ENCODE measurements around the gene HS6ST1.

Gene HS6ST1

DNA sequence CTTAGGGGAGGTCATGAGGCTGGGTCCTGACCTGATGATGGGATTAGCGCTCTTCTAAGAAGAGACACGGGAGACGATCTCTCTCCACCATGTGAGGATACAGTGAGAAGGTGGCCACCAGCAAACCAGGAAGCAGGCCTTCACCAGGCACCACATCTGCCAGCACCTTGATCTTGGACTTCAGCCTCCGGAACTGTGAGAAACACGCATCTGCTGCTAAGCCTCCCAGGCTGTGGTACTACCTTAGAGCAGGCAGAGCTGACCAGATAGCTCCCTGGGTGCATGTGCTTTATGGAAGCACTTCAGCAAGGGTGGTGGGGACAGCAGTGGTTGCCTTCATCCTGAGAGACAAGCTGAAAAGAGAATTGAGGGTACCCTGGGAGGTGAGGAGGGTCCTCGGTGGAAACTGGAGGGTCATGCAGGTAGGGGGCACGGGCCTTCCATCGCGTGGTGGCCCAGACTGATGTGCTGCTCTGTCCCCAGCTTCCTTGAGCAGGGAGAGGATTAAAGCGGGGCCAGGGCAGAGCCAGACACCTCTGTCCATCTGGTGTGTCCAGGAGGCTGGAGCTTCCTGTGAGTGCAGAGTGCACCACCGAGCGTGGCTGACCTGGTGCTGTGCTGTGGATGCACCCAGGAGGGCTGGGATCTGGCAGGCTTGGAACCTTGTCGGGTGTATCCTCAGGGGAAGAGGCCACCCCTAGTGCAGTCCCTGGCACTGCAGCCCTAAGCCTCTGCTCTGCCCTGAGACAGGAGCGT lies 42.9 kb upstream of the HS6ST1 start:
- Histone ChIP-seq H3K4me3 (ENCODE audit: low read depth in 1 of 2, low read length in 2 of 2) (no peak overlapping the region), H3K9me3 (ENCODE audit: control insufficient read depth in 1 of 2, low read length in 2 of 2) (no peaks in the 10 kb centered on the region), H3K9ac (ENCODE audit: low read depth in 1 of 2, low read length in 2 of 2) (no peak overlapping the region), H3K4me1 (ENCODE audit: control insufficient read depth in 1 of 2, insufficient read depth in 2 of 2, low read length in 2 of 2) (no peaks in the 10 kb centered on the region), H3K36me3 (ENCODE audit: control insufficient read depth in 1 of 2, insufficient read depth in 2 of 2, low read length in 2 of 2) (no peaks in the 10 kb centered on the region), H3K27ac (ENCODE audit: low read depth, low read length) (no peak overlapping the region), H3K27me3 (ENCODE audit: control insufficient read depth in 1 of 2, insufficient read depth in 2 of 2, low read length in 2 of 2) (no peaks in the 10 kb centered on the region)

DNA sequence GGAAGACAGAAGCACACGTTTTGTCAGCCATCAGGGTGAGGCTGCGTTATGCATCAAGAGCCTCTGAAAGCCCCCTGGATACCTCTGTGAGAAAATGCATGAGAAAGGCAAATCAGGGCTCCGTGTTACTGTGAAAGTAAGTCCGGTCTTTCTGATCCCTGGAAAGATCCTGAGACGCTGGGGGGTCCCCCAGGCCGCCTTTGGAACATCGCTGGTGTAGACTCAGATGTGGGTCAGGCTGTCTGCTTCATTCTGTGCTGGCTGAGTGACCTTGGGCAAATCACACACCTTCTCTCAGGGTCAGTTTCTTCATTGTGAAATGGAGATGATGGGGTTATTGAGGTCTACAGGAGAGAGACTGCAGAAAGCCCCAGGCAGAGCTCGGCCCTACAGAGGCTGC lies 42.0 kb upstream of the HS6ST1 start:
- Histone ChIP-seq H3K9ac (ENCODE audit: low read depth in 1 of 2, low read length in 2 of 2) (no peak overlapping the region), H3K27me3 (ENCODE audit: control insufficient read depth in 1 of 2, insufficient read depth in 2 of 2, low read length in 2 of 2) (no peaks in the 10 kb centered on the region), H3K27ac (ENCODE audit: low read depth, low read length) (no peak overlapping the region), H3K4me1 (ENCODE audit: control insufficient read depth in 1 of 2, insufficient read depth in 2 of 2, low read length in 2 of 2) (no peaks in the 10 kb centered on the region), H3K4me3 (ENCODE audit: low read depth in 1 of 2, low read length in 2 of 2) (no peak overlapping the region), H3K36me3 (ENCODE audit: control insufficient read depth in 1 of 2, insufficient read depth in 2 of 2, low read length in 2 of 2) (no peaks in the 10 kb centered on the region), H3K9me3 (ENCODE audit: control insufficient read depth in 1 of 2, low read length in 2 of 2) (no peaks in the 10 kb centered on the region)

DNA sequence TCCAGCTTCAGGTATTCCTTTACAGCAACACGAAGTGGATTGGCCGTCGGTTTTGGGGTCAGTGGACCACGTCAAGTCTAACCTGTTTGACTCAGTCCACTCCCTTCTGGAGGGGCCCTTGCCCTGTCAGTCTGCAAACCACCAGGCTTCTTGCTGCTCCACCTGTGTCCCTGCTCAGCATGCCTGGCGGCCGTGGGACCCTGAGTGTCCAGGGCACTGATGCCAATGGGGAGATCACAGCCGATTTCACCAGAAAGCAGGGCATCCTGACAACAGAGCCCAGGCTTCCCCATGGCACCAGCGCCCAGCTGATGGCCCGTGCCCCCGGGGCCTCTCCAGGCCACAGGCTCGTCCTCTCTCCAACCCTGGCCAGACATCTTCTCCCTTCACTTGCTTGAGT lies 41.2 kb upstream of the HS6ST1 start:
- no peaks in the 10 kb centered on the region for H3K36me3 ChIP-seq (ENCODE audit: control insufficient read depth in 1 of 2, insufficient read depth in 2 of 2, low read length in 2 of 2)
- no peak overlapping the region for H3K4me3 ChIP-seq (ENCODE audit: low read depth in 1 of 2, low read length in 2 of 2)
- H3K9me3 ChIP-seq (ENCODE audit: control insufficient read depth in 1 of 2, low read length in 2 of 2), result no peaks in the 10 kb centered on the region
- H3K4me1 ChIP-seq (ENCODE audit: control insufficient read depth in 1 of 2, insufficient read depth in 2 of 2, low read length in 2 of 2), result no peaks in the 10 kb centered on the region
- no peak overlapping the region for H3K27ac ChIP-seq (ENCODE audit: low read depth, low read length)
- no peak overlapping the region for H3K9ac ChIP-seq (ENCODE audit: low read depth in 1 of 2, low read length in 2 of 2)
- no peaks in the 10 kb centered on the region for H3K27me3 ChIP-seq (ENCODE audit: control insufficient read depth in 1 of 2, insufficient read depth in 2 of 2, low read length in 2 of 2)

DNA sequence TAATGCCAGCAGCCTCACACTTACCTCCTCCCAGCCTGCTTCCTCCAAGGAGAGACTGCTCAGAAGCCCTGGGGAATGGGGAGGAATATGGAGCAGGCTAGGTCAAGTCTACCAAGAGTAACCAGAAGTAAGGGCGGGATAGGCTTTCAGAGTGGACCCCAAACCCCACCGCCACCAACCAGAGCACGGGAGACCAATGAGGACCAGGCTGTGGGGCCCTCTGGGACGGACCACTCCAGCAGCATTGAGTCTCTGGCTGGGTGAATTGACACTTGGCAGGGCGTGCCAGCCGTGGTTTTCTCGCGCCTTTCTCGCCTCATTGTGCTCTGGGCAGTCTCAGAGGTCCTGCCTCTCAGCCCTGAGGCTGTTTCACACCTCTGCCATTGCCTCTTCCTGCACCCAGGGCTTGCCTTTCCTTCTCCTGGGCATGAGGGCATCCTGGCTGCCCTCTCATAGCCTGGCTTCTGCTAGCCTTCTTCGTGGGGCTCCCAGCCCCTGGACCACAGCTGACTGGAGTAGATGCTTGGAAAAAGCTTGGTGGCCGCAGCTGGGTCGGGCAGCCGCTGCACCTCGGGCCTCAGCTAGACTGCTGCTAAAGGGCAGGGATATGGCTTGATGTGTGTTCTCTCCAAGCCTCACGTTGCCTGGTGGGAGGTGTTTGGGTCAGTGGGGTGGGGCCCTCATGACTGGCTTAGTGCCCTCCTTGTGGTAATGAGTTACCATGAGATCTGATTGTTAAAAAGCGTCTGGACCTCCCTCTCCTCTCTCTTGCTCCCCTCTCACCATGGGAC lies 40.5 kb upstream of the HS6ST1 start:
- Histone ChIP-seq H3K27me3 (ENCODE audit: control insufficient read depth in 1 of 2, insufficient read depth in 2 of 2, low read length in 2 of 2) (no peaks in the 10 kb centered on the region), H3K4me1 (ENCODE audit: control insufficient read depth in 1 of 2, insufficient read depth in 2 of 2, low read length in 2 of 2) (no peaks in the 10 kb centered on the region), H3K9me3 (ENCODE audit: control insufficient read depth in 1 of 2, low read length in 2 of 2) (no peaks in the 10 kb centered on the region), H3K36me3 (ENCODE audit: control insufficient read depth in 1 of 2, insufficient read depth in 2 of 2, low read length in 2 of 2) (no peaks in the 10 kb centered on the region), H3K27ac (ENCODE audit: low read depth, low read length) (no peak overlapping the region), H3K4me3 (ENCODE audit: low read depth in 1 of 2, low read length in 2 of 2) (no peak overlapping the region), H3K9ac (ENCODE audit: low read depth in 1 of 2, low read length in 2 of 2) (no peak overlapping the region)

DNA sequence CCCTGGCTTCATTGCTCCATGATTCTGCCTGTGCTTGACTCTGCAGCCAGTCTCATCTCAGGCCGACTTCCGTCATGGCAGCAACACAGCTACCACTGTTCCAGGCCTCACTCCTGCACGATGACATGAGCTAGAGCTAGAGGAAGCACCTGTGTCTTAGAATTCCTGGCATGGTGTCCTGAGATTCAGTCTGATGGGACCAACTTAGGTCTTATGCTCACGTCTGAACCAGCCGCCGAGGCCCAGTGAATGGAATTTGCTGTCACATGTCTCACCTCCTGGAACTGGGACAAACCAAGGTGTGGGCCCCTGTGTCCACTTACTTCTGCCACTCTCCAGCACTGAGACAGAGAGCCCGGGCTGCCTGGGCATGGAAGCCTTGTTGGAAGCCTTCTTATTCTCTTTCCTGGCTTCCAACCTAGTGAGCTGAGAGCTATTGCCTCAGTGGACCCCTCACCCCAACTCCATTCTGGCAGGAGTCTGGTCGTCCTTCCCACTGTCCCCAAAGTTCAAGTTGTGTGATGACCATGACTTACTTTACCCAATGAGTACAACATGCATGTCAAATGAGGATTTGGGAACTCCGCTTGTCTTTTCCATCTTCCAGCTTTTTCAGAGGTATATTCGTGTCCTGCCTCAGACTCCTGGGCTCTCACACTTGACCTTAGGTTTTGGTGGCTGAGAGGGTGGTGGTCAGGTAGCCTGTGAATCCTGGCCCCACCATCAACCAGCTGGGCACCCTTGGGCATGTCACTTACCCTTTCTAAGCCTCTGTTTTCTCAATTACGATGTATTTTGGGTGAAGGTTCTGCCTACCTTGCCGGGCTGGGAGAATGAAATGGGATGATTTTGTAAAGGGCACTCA lies 39.1 kb upstream of the HS6ST1 start:
- no peaks in the 10 kb centered on the region for H3K27me3 ChIP-seq (ENCODE audit: control insufficient read depth in 1 of 2, insufficient read depth in 2 of 2, low read length in 2 of 2)
- no peak overlapping the region for H3K4me3 ChIP-seq (ENCODE audit: low read depth in 1 of 2, low read length in 2 of 2)
- no peaks in the 10 kb centered on the region for H3K4me1 ChIP-seq (ENCODE audit: control insufficient read depth in 1 of 2, insufficient read depth in 2 of 2, low read length in 2 of 2)
- no peaks in the 10 kb centered on the region for H3K36me3 ChIP-seq (ENCODE audit: control insufficient read depth in 1 of 2, insufficient read depth in 2 of 2, low read length in 2 of 2)
- H3K9ac ChIP-seq (ENCODE audit: low read depth in 1 of 2, low read length in 2 of 2), result no peak overlapping the region
- no peak overlapping the region for H3K27ac ChIP-seq (ENCODE audit: low read depth, low read length)
- no peaks in the 10 kb centered on the region for H3K9me3 ChIP-seq (ENCODE audit: control insufficient read depth in 1 of 2, low read length in 2 of 2)

DNA sequence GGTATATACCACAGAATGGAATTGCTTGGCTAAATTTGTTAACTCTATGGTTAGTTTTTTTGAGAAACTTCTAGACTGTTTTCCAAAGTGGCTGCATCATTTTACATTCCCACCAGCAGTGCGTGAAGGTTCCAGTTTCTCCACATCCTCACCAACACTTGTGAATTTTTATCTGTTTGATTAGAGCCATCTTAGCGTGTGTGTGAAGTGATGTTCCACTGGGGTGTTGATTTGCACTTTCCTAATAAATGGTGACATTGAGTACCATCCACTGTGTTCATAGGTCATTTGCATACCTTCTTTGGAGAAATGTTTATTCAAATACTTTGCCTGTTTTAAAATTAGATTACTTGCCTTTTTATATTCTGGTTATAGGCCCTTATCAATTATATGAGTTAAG lies 37.5 kb upstream of the HS6ST1 start:
- Histone ChIP-seq H3K36me3 (ENCODE audit: control insufficient read depth in 1 of 2, insufficient read depth in 2 of 2, low read length in 2 of 2) (no peaks in the 10 kb centered on the region), H3K9me3 (ENCODE audit: control insufficient read depth in 1 of 2, low read length in 2 of 2) (no peaks in the 10 kb centered on the region), H3K4me3 (ENCODE audit: low read depth in 1 of 2, low read length in 2 of 2) (no peak overlapping the region), H3K27ac (ENCODE audit: low read depth, low read length) (no peak overlapping the region), H3K4me1 (ENCODE audit: control insufficient read depth in 1 of 2, insufficient read depth in 2 of 2, low read length in 2 of 2) (no peaks in the 10 kb centered on the region), H3K27me3 (ENCODE audit: control insufficient read depth in 1 of 2, insufficient read depth in 2 of 2, low read length in 2 of 2) (no peaks in the 10 kb centered on the region), H3K9ac (ENCODE audit: low read depth in 1 of 2, low read length in 2 of 2) (no peak overlapping the region)

DNA sequence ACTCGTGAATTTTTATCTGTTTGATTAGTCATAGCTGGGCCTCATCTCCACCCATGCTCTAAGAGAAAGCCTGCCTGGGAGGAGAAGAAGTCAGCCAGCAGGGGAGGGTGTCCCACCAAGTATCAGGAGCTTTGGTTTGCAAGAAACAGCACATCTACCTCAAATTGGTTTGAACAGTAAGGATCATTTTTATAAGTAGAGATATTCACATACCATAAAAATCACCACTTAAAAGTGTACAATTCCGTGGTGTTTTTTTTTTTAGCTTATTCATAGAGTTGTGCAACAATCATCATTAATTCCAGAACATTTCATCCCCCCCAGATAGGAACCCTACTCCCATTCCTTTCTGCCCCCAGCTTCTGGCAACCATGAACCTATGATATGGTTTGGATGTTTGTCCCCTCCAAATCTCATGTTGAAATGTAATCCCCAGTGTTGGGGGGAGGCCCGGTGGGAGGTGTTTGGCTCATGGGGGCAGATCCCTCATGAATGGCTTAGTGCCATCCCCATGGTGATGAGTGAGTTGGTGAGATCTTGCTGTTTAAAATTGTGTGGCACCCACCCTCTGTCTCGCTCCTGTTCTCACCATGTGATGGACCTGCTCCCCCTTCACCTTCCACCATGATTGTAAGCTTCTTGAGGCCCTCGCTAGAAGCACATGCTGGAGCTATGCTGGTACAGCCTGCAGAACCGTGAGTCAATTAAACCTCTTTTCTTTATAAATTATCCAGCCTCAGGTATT lies 36.2 kb upstream of the HS6ST1 start:
- H3K9ac ChIP-seq (ENCODE audit: low read depth in 1 of 2, low read length in 2 of 2), result no peak overlapping the region
- no peak overlapping the region for H3K27ac ChIP-seq (ENCODE audit: low read depth, low read length)
- H3K4me1 ChIP-seq (ENCODE audit: control insufficient read depth in 1 of 2, insufficient read depth in 2 of 2, low read length in 2 of 2), result no peaks in the 10 kb centered on the region
- no peaks in the 10 kb centered on the region for H3K27me3 ChIP-seq (ENCODE audit: control insufficient read depth in 1 of 2, insufficient read depth in 2 of 2, low read length in 2 of 2)
- no peaks in the 10 kb centered on the region for H3K9me3 ChIP-seq (ENCODE audit: control insufficient read depth in 1 of 2, low read length in 2 of 2)
- H3K4me3 ChIP-seq (ENCODE audit: low read depth in 1 of 2, low read length in 2 of 2), result no peak overlapping the region
- no peaks in the 10 kb centered on the region for H3K36me3 ChIP-seq (ENCODE audit: control insufficient read depth in 1 of 2, insufficient read depth in 2 of 2, low read length in 2 of 2)

DNA sequence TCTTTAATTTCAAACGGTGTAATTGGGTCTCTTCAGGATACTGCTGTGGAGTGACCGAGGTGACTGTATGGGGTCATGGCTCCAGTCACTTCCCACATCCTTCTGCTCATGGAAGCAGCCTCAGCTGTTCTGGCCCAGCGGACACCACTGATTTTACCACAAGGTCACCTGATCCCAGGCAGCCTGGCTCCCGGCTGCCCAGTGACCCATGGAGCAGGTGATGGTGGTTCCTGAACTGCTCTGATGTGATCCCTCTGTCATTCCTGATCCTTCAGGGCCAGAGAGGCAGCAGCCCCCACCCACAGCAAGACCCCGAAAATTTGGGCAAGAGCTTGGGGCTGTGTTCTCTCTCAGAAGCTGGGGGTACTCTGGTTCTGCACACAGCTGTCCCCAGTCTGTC lies 35.5 kb upstream of the HS6ST1 start:
- Histone ChIP-seq H3K27me3 (ENCODE audit: control insufficient read depth in 1 of 2, insufficient read depth in 2 of 2, low read length in 2 of 2) (no peaks in the 10 kb centered on the region), H3K36me3 (ENCODE audit: control insufficient read depth in 1 of 2, insufficient read depth in 2 of 2, low read length in 2 of 2) (no peaks in the 10 kb centered on the region), H3K9ac (ENCODE audit: low read depth in 1 of 2, low read length in 2 of 2) (no peak overlapping the region), H3K9me3 (ENCODE audit: control insufficient read depth in 1 of 2, low read length in 2 of 2) (no peaks in the 10 kb centered on the region), H3K27ac (ENCODE audit: low read depth, low read length) (no peak overlapping the region), H3K4me3 (ENCODE audit: low read depth in 1 of 2, low read length in 2 of 2) (no peak overlapping the region), H3K4me1 (ENCODE audit: control insufficient read depth in 1 of 2, insufficient read depth in 2 of 2, low read length in 2 of 2) (no peaks in the 10 kb centered on the region)

DNA sequence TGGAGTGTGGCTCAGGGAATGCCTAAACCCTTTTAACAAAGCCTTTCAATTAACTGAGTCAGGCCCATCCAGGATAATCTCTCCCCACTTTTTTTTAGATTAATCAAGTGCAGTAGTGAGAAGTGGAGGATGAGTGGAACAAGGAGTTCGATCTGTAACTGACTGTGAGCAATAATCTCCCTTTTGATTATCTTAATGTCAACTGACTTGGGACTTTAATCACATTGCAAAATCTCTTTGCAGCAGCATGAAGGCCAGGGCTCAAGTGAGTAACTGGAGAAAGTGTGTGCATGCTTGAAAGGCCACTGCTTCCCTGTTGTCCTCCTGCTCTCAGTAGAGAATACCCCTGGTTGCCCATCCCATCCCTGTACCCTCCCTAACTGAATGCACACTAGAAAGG lies 32.1 kb upstream of the HS6ST1 start:
- H3K4me1 ChIP-seq (ENCODE audit: control insufficient read depth in 1 of 2, insufficient read depth in 2 of 2, low read length in 2 of 2), result peaks cover 0 to 10% of the 10 kb centered on the region in 2 donors
- H3K9me3 ChIP-seq (ENCODE audit: control insufficient read depth in 1 of 2, low read length in 2 of 2), result no peaks in the 10 kb centered on the region
- no peak overlapping the region for H3K4me3 ChIP-seq (ENCODE audit: low read depth in 1 of 2, low read length in 2 of 2)
- H3K27ac ChIP-seq (ENCODE audit: low read depth, low read length), result no peak overlapping the region
- no peak overlapping the region for H3K9ac ChIP-seq (ENCODE audit: low read depth in 1 of 2, low read length in 2 of 2)
- H3K27me3 ChIP-seq (ENCODE audit: control insufficient read depth in 1 of 2, insufficient read depth in 2 of 2, low read length in 2 of 2), result no peaks in the 10 kb centered on the region
- no peaks in the 10 kb centered on the region for H3K36me3 ChIP-seq (ENCODE audit: control insufficient read depth in 1 of 2, insufficient read depth in 2 of 2, low read length in 2 of 2)

Measured in duodenal mucosa (tissue), 2 donors.